Endothelial cell of umbilical vein (primary cell): ENCODE measurements around the gene SPOUT1. TPM values are rescaled to one million over a fixed set of nuclear protein-coding genes. Genes with fewer than 3 reads are reported as not detected.

ENCODE experiments used
- BruUV-seq: library from RNA; stranded (reverse); fragments of 400-500 nt; replicated peaks from 2 replicates; lab custom pipeline; 2021; lab: Mats Ljungman, UMichigan
- CTCF ChIA-PET: fragments of 300-600, 350-600 bp; sonication (Branson Sonifier 250); formaldehyde crosslinking; loops from one replicate; lab custom pipeline; 2021; ENCODE audit warnings: antibody characterized with exemption, inconsistent platforms; lab: Charles Lee
- POLR2A ChIA-PET: fragments of 300-600, 350-600 bp; sonication (Branson Sonifier 250); formaldehyde crosslinking; loops from one replicate; lab custom pipeline; 2021; ENCODE audit warnings: antibody characterized with exemption, inconsistent platforms; lab: Charles Lee
- DNase-seq: peaks from one replicate; pipeline ENCODE4 v3.0.0-alpha.2; 2011; ENCODE audit warnings: low read depth, low spot score
- FAIRE-seq: peaks from 2 replicates; lab custom pipeline; 2011; peaks lifted over from hg19 to GRCh38; lab: Jason Lieb, UNC
- H2AFZ ChIP-seq: 2 replicates; pipeline ENCODE4 v1.6.0; 2012; ENCODE audit warnings: low read depth, low read length, control low read depth, inconsistent platforms
- H3K27ac ChIP-seq: 2 replicates; pipeline ENCODE4 v1.5.1; 2011; ENCODE audit warnings: low read depth, mild to moderate bottlenecking, control low read depth, low read length, moderate library complexity; ENCODE audit not compliant: insufficient read depth
- H3K27me3 ChIP-seq, 2 experiments: 2 replicates each; pipeline versions ENCODE4 v1.6.0 to v1.6.1; 2011; ENCODE audit warnings: low read length in 2 of 2, mixed read lengths in 1 of 2; ENCODE audit not compliant: control insufficient read depth in 2 of 2, insufficient read depth in 2 of 2
- H3K36me3 ChIP-seq, 2 experiments: 2 replicates in 1 of 2; 3 replicates in 1 of 2; pipeline ENCODE4 v1.5.1; 2011; ENCODE audit warnings: low read length in 2 of 2, mild to moderate bottlenecking in 1 of 2, moderate library complexity in 1 of 2; ENCODE audit not compliant: control insufficient read depth in 2 of 2, insufficient read depth in 2 of 2; ENCODE audit errors: extremely low read depth in 1 of 2
- H3K4me1 ChIP-seq: 3 replicates; pipeline ENCODE4 v1.5.1; 2011; ENCODE audit warnings: mild to moderate bottlenecking, low read length; ENCODE audit not compliant: control insufficient read depth, insufficient read depth; ENCODE audit errors: extremely low read depth
- H3K4me2 ChIP-seq: 2 replicates; pipeline ENCODE4 v1.6.1; 2011; ENCODE audit warnings: low read length, control low read depth, mixed read lengths; ENCODE audit not compliant: insufficient read depth
- H3K4me3 ChIP-seq, 3 experiments: fragments of 200-600 bp in 1 of 3; sonication (generic), shearing (Covaris generic) in 1 of 3; replicated peaks in 1 of 3; 2 replicates each; pipeline ENCODE4 v1.5.1; 2011 to 2016; ENCODE audit warnings: control low read depth in 3 of 3, low read length in 3 of 3, mild to moderate bottlenecking in 2 of 3, inconsistent platforms in 1 of 3, low read depth in 1 of 3, moderate library complexity in 1 of 3; ENCODE audit not compliant: insufficient read depth in 1 of 3
- H3K79me2 ChIP-seq: 2 replicates; pipeline ENCODE4 v1.6.0; 2012; ENCODE audit warnings: low read length, inconsistent platforms; ENCODE audit not compliant: control insufficient read depth, insufficient read depth
- H3K9ac ChIP-seq: replicated peaks from 2 replicates; pipeline ENCODE3; 2011; ENCODE audit warnings: low read length, control low read depth; ENCODE audit not compliant: insufficient read depth; ENCODE audit errors: extremely low read depth
- H3K9me1 ChIP-seq: replicated peaks from 3 replicates; pipeline ENCODE4 v1.6.0; 2011; ENCODE audit warnings: mild to moderate bottlenecking, low read length; ENCODE audit not compliant: control insufficient read depth, insufficient read depth; ENCODE audit errors: extremely low read depth
- H3K9me3 ChIP-seq: replicated peaks from 2 replicates; pipeline ENCODE4 v1.5.1; 2012; ENCODE audit warnings: low read length, inconsistent platforms; ENCODE audit not compliant: control insufficient read depth, insufficient read depth
- H4K20me1 ChIP-seq: replicated peaks from 2 replicates; pipeline ENCODE3; 2011; ENCODE audit warnings: mild to moderate bottlenecking, low read length; ENCODE audit not compliant: control insufficient read depth, insufficient read depth; ENCODE audit errors: extremely low read depth
- CTCF ChIP-seq, 2 donors: IDR thresholded peaks; 1 replicate in 1 of 2; 2 replicates in 1 of 2; pipeline ENCODE4 v1.5.1; 2011; ENCODE audit warnings: low read length in 2 of 2, mild to moderate bottlenecking in 2 of 2, moderate library complexity in 2 of 2, control low read depth in 1 of 2, inconsistent platforms in 1 of 2, low read depth in 1 of 2; ENCODE audit not compliant: insufficient read depth in 1 of 2; ENCODE audit errors: extremely low read depth in 1 of 2
- EZH2 ChIP-seq: IDR thresholded peaks from 2 replicates; pipeline ENCODE4 v1.6.1; 2012; ENCODE audit warnings: borderline replicate concordance, low read depth, mild to moderate bottlenecking, moderate library complexity, low read length, inconsistent platforms; ENCODE audit not compliant: severe bottlenecking
- FOS ChIP-seq: IDR thresholded peaks from 2 replicates; pipeline ENCODE4 v1.6.1; 2011; ENCODE audit warnings: mild to moderate bottlenecking, low read length, moderate library complexity, borderline replicate concordance; ENCODE audit not compliant: insufficient read depth
- GATA2 ChIP-seq: IDR thresholded peaks from 2 replicates; pipeline ENCODE4 v1.7.0; 2011; ENCODE audit warnings: low read depth, mild to moderate bottlenecking, moderate library complexity, mixed read lengths, low read length; ENCODE audit not compliant: insufficient read length, insufficient read depth
- JUN ChIP-seq: IDR thresholded peaks from 2 replicates; pipeline ENCODE4 v1.6.1; 2011; ENCODE audit warnings: borderline replicate concordance, low read depth; ENCODE audit not compliant: insufficient read length, insufficient read depth
- MAX ChIP-seq: IDR thresholded peaks from 2 replicates; pipeline ENCODE4 v1.6.1; 2011; ENCODE audit not compliant: insufficient read depth, insufficient read length
- MYC ChIP-seq: IDR thresholded peaks from one replicate; pipeline ENCODE4 v1.6.1; 2011; ENCODE audit warnings: mild to moderate bottlenecking, low read depth, low read length
- POLR2A ChIP-seq: IDR thresholded peaks from 2 replicates; pipeline ENCODE4 v1.6.1; 2012; ENCODE audit warnings: low read depth, mild to moderate bottlenecking, control low read depth, low read length
- POLR2AphosphoS5 ChIP-seq: IDR thresholded peaks from 2 replicates; pipeline ENCODE4 v1.6.1; 2012; ENCODE audit warnings: low read depth, mild to moderate bottlenecking, control low read depth, low read length, moderate library complexity; ENCODE audit not compliant: insufficient read depth
- dilution Hi-C: fragments of 300-500 bp; cut with MboI; formaldehyde crosslinking; loops from one replicate; pipeline ENCODE4 v1.15.0; 2019; ENCODE audit warnings: low sequenced_read_pairs; ENCODE audit not compliant: extremely low pct_ligation_motif_present
- intact Hi-C: fragments of 100-400 bp; cut with micrococcal nuclease; formaldehyde crosslinking; loops from one replicate; pipeline ENCODE4 v1.10.0; 2022
- polyA plus RNA-seq, 4 experiments: library from polyadenylated mRNA; depleted of rRNA in 3 of 4; stranded (reverse) in 3 of 4; unstranded in 1 of 4; fragments of >200 nt; gene quantifications; 2 replicates each; pipeline versions ENCODE4 v1.2.1 to v1.2.3, GENCODE V29; 2011 to 2012; ENCODE audit warnings: missing spikeins in 1 of 4
- total RNA-seq: library from RNA; stranded (reverse); gene quantifications from 2 replicates; pipeline ENCODE4 v1.2.3, GENCODE V29; 2021

Gene SPOUT1
- total and polyA plus RNA-seq, 2 donors (not counting 3 experiments of a cell fraction or from before 2014, with no cell fraction given) = 50.4 to 51.6 TPM

GRCh38 chr9:128870128-128870940 is 40.7 kb upstream of the SPOUT1 start:
- Histone ChIP-seq H4K20me1 (no peaks in the 10 kb centered on the region), H3K9me3 (no peaks in the 10 kb centered on the region), H3K4me1 (peaks cover 4% of the 10 kb centered on the region), H3K36me3 (no peaks in the 10 kb centered on the region), H3K9ac (no peak overlapping the region), H3K79me2 (no peaks in the 10 kb centered on the region), H3K4me3 (no peak overlapping the region), H2AFZ (no peak overlapping the region), H3K9me1 (no peaks in the 10 kb centered on the region), H3K4me2 (no peak overlapping the region), H3K27me3 (no peaks in the 10 kb centered on the region), H3K27ac (no peak overlapping the region)
- POLR2A ChIA-PET = interaction anchor here (0.7 kb wide), 1 partner anchor 10 kb away, joined by 4 read pairs; no protein-coding TSS in a partner anchor
- CTCF ChIA-PET = interaction anchor here (1.0 to 1.4 kb wide), 2 partner anchors 8 to 13 kb away, joined by 4 to 5 read pairs; no protein-coding TSS in a partner anchor
- DNase-seq (no peak), FAIRE-seq (no peak)
- intact Hi-C loops (no loop called here), dilution Hi-C loops (no loop called here)
- TF ChIP-seq MYC (no peak), GATA2 (no peak), FOS (no peak), CTCF (IDR thresholded peaks at IDR 0.05; ENCODE audit: extremely low read depth in 1 of 2, insufficient read depth in 1 of 2, low read depth in 1 of 2, low read length in 2 of 2) (no peak), MAX (no peak), JUN (no peak), POLR2AphosphoS5 (no peak), EZH2 (no peak), POLR2A (no peak)
- no TSS peak for BruUV-seq
